Endothelial cell of umbilical vein (primary cell): ENCODE results near the gene HMCN1. TPM values are rescaled to one million over a fixed set of nuclear protein-coding genes. Genes with fewer than 3 reads are reported as not detected.

Experiments used
- BruUV-seq: library from RNA; stranded (reverse); fragments of 400-500 nt; replicated peaks from 2 replicates; lab custom pipeline; 2021; lab: Mats Ljungman, UMichigan
- CTCF ChIA-PET: fragments of 300-600, 350-600 bp; sonication (Branson Sonifier 250); formaldehyde crosslinking; loops from one replicate; lab custom pipeline; 2021; ENCODE audit warnings: antibody characterized with exemption, inconsistent platforms; lab: Charles Lee
- POLR2A ChIA-PET: fragments of 300-600, 350-600 bp; sonication (Branson Sonifier 250); formaldehyde crosslinking; loops from one replicate; lab custom pipeline; 2021; ENCODE audit warnings: antibody characterized with exemption, inconsistent platforms; lab: Charles Lee
- DNase-seq: peaks from one replicate; pipeline ENCODE4 v3.0.0-alpha.2; 2011; ENCODE audit warnings: low read depth, low spot score
- FAIRE-seq: peaks from 2 replicates; lab custom pipeline; 2011; peaks lifted over from hg19 to GRCh38; lab: Jason Lieb, UNC
- H2AFZ ChIP-seq: 2 replicates; pipeline ENCODE4 v1.6.0; 2012; ENCODE audit warnings: low read depth, low read length, control low read depth, inconsistent platforms
- H3K27ac ChIP-seq: 2 replicates; pipeline ENCODE4 v1.5.1; 2011; ENCODE audit warnings: low read depth, mild to moderate bottlenecking, control low read depth, low read length, moderate library complexity; ENCODE audit not compliant: insufficient read depth
- H3K27me3 ChIP-seq, 2 experiments: 2 replicates each; pipeline versions ENCODE4 v1.6.0 to v1.6.1; 2011; ENCODE audit warnings: low read length in 2 of 2, mixed read lengths in 1 of 2; ENCODE audit not compliant: control insufficient read depth in 2 of 2, insufficient read depth in 2 of 2
- H3K36me3 ChIP-seq, 2 experiments: 2 replicates in 1 of 2; 3 replicates in 1 of 2; pipeline ENCODE4 v1.5.1; 2011; ENCODE audit warnings: low read length in 2 of 2, mild to moderate bottlenecking in 1 of 2, moderate library complexity in 1 of 2; ENCODE audit not compliant: control insufficient read depth in 2 of 2, insufficient read depth in 2 of 2; ENCODE audit errors: extremely low read depth in 1 of 2
- H3K4me1 ChIP-seq: 3 replicates; pipeline ENCODE4 v1.5.1; 2011; ENCODE audit warnings: mild to moderate bottlenecking, low read length; ENCODE audit not compliant: control insufficient read depth, insufficient read depth; ENCODE audit errors: extremely low read depth
- H3K4me2 ChIP-seq: 2 replicates; pipeline ENCODE4 v1.6.1; 2011; ENCODE audit warnings: low read length, control low read depth, mixed read lengths; ENCODE audit not compliant: insufficient read depth
- H3K4me3 ChIP-seq, 3 experiments: fragments of 200-600 bp in 1 of 3; sonication (generic), shearing (Covaris generic) in 1 of 3; replicated peaks in 1 of 3; 2 replicates each; pipeline ENCODE4 v1.5.1; 2011 to 2016; ENCODE audit warnings: control low read depth in 3 of 3, low read length in 3 of 3, mild to moderate bottlenecking in 2 of 3, inconsistent platforms in 1 of 3, low read depth in 1 of 3, moderate library complexity in 1 of 3; ENCODE audit not compliant: insufficient read depth in 1 of 3
- H3K79me2 ChIP-seq: 2 replicates; pipeline ENCODE4 v1.6.0; 2012; ENCODE audit warnings: low read length, inconsistent platforms; ENCODE audit not compliant: control insufficient read depth, insufficient read depth
- H3K9ac ChIP-seq: replicated peaks from 2 replicates; pipeline ENCODE3; 2011; ENCODE audit warnings: low read length, control low read depth; ENCODE audit not compliant: insufficient read depth; ENCODE audit errors: extremely low read depth
- H3K9me1 ChIP-seq: replicated peaks from 3 replicates; pipeline ENCODE4 v1.6.0; 2011; ENCODE audit warnings: mild to moderate bottlenecking, low read length; ENCODE audit not compliant: control insufficient read depth, insufficient read depth; ENCODE audit errors: extremely low read depth
- H3K9me3 ChIP-seq: replicated peaks from 2 replicates; pipeline ENCODE4 v1.5.1; 2012; ENCODE audit warnings: low read length, inconsistent platforms; ENCODE audit not compliant: control insufficient read depth, insufficient read depth
- H4K20me1 ChIP-seq: replicated peaks from 2 replicates; pipeline ENCODE3; 2011; ENCODE audit warnings: mild to moderate bottlenecking, low read length; ENCODE audit not compliant: control insufficient read depth, insufficient read depth; ENCODE audit errors: extremely low read depth
- EZH2 ChIP-seq: IDR thresholded peaks from 2 replicates; pipeline ENCODE4 v1.6.1; 2012; ENCODE audit warnings: borderline replicate concordance, low read depth, mild to moderate bottlenecking, moderate library complexity, low read length, inconsistent platforms; ENCODE audit not compliant: severe bottlenecking
- FOS ChIP-seq: IDR thresholded peaks from 2 replicates; pipeline ENCODE4 v1.6.1; 2011; ENCODE audit warnings: mild to moderate bottlenecking, low read length, moderate library complexity, borderline replicate concordance; ENCODE audit not compliant: insufficient read depth
- GATA2 ChIP-seq: IDR thresholded peaks from 2 replicates; pipeline ENCODE4 v1.7.0; 2011; ENCODE audit warnings: low read depth, mild to moderate bottlenecking, moderate library complexity, mixed read lengths, low read length; ENCODE audit not compliant: insufficient read length, insufficient read depth
- JUN ChIP-seq: IDR thresholded peaks from 2 replicates; pipeline ENCODE4 v1.6.1; 2011; ENCODE audit warnings: borderline replicate concordance, low read depth; ENCODE audit not compliant: insufficient read length, insufficient read depth
- MAX ChIP-seq: IDR thresholded peaks from 2 replicates; pipeline ENCODE4 v1.6.1; 2011; ENCODE audit not compliant: insufficient read depth, insufficient read length
- MYC ChIP-seq: IDR thresholded peaks from one replicate; pipeline ENCODE4 v1.6.1; 2011; ENCODE audit warnings: mild to moderate bottlenecking, low read depth, low read length
- POLR2A ChIP-seq: IDR thresholded peaks from 2 replicates; pipeline ENCODE4 v1.6.1; 2012; ENCODE audit warnings: low read depth, mild to moderate bottlenecking, control low read depth, low read length
- POLR2AphosphoS5 ChIP-seq: IDR thresholded peaks from 2 replicates; pipeline ENCODE4 v1.6.1; 2012; ENCODE audit warnings: low read depth, mild to moderate bottlenecking, control low read depth, low read length, moderate library complexity; ENCODE audit not compliant: insufficient read depth
- dilution Hi-C: fragments of 300-500 bp; cut with MboI; formaldehyde crosslinking; loops from one replicate; pipeline ENCODE4 v1.15.0; 2019; ENCODE audit warnings: low sequenced_read_pairs; ENCODE audit not compliant: extremely low pct_ligation_motif_present
- intact Hi-C: fragments of 100-400 bp; cut with micrococcal nuclease; formaldehyde crosslinking; loops from one replicate; pipeline ENCODE4 v1.10.0; 2022
- polyA plus RNA-seq, 4 experiments: library from polyadenylated mRNA; depleted of rRNA in 3 of 4; stranded (reverse) in 3 of 4; unstranded in 1 of 4; fragments of >200 nt; gene quantifications; 2 replicates each; pipeline versions ENCODE4 v1.2.1 to v1.2.3, GENCODE V29; 2011 to 2012; ENCODE audit warnings: missing spikeins in 1 of 4
- total RNA-seq: library from RNA; stranded (reverse); gene quantifications from 2 replicates; pipeline ENCODE4 v1.2.3, GENCODE V29; 2021
- TF ChIP-seq, protein P1 (sequence below), 2 donors: IDR thresholded peaks; 1 replicate in 1 of 2; 2 replicates in 1 of 2; pipeline ENCODE4 v1.5.1; 2011; ENCODE audit warnings: low read length in 2 of 2, mild to moderate bottlenecking in 2 of 2, moderate library complexity in 2 of 2, control low read depth in 1 of 2, inconsistent platforms in 1 of 2, low read depth in 1 of 2; ENCODE audit not compliant: insufficient read depth in 1 of 2; ENCODE audit errors: extremely low read depth in 1 of 2

HMCN1 gene
- total and polyA plus RNA-seq, 2 donors (not counting 3 experiments of a cell fraction or from before 2014, with no cell fraction given): 10.3 to 16.0 TPM

GRCh38 chr1:186139115-186139514 is 404.9 kb downstream of the HMCN1 start:
- no peaks in the 10 kb centered on the region for H3K79me2 ChIP-seq
- no peaks in the 10 kb centered on the region for H3K27me3 ChIP-seq
- no peaks in the 10 kb centered on the region for H3K9me3 ChIP-seq
- H3K36me3 ChIP-seq: no peaks in the 10 kb centered on the region
- no peaks in the 10 kb centered on the region for H4K20me1 ChIP-seq
- no peak overlapping the region for H3K9ac ChIP-seq
- POLR2A ChIA-PET: no interaction called here
- no peak overlapping the region for H3K27ac ChIP-seq
- H3K4me1 ChIP-seq: no peaks in the 10 kb centered on the region
- no peak overlapping the region for H3K4me3 ChIP-seq
- no peak for TF ChIP-seq POLR2A
- TF ChIP-seq MYC: no peak
- TF ChIP-seq FOS: no peak
- no peak for TF ChIP-seq JUN
- no peak for TF ChIP-seq POLR2AphosphoS5
- TF ChIP-seq, protein P1, sequence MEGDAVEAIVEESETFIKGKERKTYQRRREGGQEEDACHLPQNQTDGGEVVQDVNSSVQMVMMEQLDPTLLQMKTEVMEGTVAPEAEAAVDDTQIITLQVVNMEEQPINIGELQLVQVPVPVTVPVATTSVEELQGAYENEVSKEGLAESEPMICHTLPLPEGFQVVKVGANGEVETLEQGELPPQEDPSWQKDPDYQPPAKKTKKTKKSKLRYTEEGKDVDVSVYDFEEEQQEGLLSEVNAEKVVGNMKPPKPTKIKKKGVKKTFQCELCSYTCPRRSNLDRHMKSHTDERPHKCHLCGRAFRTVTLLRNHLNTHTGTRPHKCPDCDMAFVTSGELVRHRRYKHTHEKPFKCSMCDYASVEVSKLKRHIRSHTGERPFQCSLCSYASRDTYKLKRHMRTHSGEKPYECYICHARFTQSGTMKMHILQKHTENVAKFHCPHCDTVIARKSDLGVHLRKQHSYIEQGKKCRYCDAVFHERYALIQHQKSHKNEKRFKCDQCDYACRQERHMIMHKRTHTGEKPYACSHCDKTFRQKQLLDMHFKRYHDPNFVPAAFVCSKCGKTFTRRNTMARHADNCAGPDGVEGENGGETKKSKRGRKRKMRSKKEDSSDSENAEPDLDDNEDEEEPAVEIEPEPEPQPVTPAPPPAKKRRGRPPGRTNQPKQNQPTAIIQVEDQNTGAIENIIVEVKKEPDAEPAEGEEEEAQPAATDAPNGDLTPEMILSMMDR (IDR thresholded peaks at IDR 0.05; ENCODE audit: extremely low read depth in 1 of 2, insufficient read depth in 1 of 2, low read depth in 1 of 2, low read length in 2 of 2): no peak
- TF ChIP-seq MAX: no peak
- TF ChIP-seq GATA2: no peak
- TF ChIP-seq EZH2: no peak
- no peaks in the 10 kb centered on the region for H3K9me1 ChIP-seq
- BruUV-seq: no TSS peak
- dilution Hi-C loops (no loop called here), intact Hi-C loops (no loop called here)
- no peak overlapping the region for H3K4me2 ChIP-seq
- no peak overlapping the region for H2AFZ ChIP-seq
- DNase-seq (no peak), FAIRE-seq (no peak)
- CTCF ChIA-PET: no interaction called here
